AG08396 (cell line): ENCODE results near the gene SAAL1.
"Not testable (repeated sequence)": the region's sequence is repeated elsewhere in the genome, so short reads cannot be mapped to it uniquely, and the experiment has no call there.

Experiments used
- DNase-seq: peaks from one replicate; pipeline ENCODE4 v3.0.0; 2012; ENCODE audit warnings: low spot score, mixed read lengths

Gene SAAL1, protein sequence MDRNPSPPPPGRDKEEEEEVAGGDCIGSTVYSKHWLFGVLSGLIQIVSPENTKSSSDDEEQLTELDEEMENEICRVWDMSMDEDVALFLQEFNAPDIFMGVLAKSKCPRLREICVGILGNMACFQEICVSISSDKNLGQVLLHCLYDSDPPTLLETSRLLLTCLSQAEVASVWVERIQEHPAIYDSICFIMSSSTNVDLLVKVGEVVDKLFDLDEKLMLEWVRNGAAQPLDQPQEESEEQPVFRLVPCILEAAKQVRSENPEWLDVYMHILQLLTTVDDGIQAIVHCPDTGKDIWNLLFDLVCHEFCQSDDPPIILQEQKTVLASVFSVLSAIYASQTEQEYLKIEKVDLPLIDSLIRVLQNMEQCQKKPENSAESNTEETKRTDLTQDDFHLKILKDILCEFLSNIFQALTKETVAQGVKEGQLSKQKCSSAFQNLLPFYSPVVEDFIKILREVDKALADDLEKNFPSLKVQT

GRCh38 chr11:18105802-18106574 is at the start of gene SAAL1:
Gene SAAL1 (minus strand): TSS chr11:18106082. CDS start chr11:18106041, 41 bp downstream.
- DNase-seq, result peak; percentile 89

- DNase-seq, result no peak
Measured at GRCh38 chr11:18151581-18151980, 45.7 kb upstream of the SAAL1 start.

GRCh38 chr11:18145837-18146236 is 40.0 kb upstream of the SAAL1 start:
- no peak for DNase-seq

DNA sequence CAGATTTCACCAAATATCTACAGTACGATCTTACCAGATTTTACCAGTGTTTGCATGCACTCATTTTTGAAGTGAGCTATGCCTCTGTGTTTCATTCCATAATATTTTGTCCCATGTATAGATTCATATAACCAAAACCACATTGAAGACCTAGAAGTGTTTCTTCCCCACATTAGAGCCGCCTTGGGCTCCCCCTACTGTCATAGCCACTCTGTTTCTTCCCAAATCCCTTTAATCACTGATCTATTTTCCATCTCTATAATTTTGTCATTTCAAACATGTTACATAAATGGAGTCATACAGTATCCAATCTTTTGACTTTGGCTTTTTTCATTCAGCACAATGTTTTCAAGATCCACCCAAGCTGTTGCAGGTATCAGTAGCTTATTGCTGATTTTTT is 39.1 kb upstream of the SAAL1 start:
- DNase-seq, result no peak

- no peak for DNase-seq
Measured at GRCh38 chr11:18144243-18144642, 38.4 kb upstream of the SAAL1 start.

DNA sequence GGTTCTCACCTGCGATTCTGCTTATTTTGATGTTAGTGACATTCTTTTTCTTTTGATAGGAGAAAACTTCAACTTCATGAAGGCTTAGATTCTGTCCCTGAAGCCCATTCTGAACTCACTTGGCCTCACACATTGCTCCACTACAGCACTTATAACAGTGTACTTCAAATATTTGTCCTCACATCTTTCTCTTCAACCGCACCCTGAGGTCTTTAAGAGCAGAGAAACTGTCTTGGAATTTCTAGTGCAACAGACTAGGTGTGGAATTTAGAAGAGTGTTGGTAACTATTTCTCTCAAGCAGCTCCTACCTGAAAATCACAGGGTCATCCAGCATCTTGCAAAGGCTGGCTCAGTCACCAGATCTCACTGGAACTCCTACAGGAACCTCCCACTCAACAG is 34.3 kb upstream of the SAAL1 start:
- no peak for DNase-seq

DNA sequence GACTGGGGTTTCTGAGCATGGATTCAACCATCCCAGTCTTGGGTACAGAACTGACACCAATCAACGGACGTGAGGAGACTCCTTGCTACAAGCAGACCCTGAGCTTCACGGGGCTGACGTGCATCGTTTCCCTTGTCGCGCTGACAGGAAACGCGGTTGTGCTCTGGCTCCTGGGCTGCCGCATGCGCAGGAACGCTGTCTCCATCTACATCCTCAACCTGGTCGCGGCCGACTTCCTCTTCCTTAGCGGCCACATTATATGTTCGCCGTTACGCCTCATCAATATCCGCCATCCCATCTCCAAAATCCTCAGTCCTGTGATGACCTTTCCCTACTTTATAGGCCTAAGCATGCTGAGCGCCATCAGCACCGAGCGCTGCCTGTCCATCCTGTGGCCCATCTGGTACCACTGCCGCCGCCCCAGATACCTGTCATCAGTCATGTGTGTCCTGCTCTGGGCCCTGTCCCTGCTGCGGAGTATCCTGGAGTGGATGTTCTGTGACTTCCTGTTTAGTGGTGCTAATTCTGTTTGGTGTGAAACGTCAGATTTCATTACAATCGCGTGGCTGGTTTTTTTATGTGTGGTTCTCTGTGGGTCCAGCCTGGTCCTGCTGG is 31.4 kb upstream of the SAAL1 start:
- DNase-seq, result no peak

DNA sequence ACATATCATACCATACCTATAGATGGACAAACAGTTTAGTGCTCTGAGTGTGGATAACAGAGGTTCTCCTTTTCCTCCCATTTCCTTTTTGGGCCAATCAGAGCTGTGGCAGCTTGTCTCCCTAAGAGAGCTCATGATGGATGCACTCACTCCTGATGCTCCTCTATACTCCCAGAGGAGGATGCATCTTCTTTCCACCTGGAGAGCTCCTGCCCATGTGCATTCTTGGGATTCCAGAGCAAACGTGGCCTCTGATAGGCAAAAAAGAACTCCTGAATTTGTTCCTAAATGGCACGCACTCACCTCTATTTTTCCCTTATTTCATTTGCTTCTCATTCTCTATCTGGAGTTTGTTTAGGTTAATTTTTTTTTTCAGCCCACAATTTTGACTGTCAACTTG is 29.4 kb upstream of the SAAL1 start:
- DNase-seq, result no peak

DNA sequence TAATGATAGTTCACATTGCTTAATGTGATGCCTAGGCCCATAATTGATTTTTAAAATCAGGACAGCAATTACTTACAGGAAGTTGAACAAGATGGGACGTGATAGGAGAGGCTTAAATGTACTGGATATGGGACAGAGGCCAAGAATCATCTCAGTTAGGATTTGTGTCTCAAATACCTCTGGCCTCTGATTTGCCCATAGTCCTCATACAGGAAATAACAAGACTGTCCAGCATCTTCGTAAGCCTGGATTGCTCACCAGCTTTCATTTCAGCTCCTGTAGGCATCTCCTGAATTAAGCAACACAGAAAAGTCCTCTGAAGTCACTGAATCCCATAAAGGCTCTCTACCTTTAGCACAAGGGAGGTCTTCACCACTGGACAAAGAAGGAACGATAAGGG is 26.5 kb upstream of the SAAL1 start, which contains the start of gene MRGPRX3:
Gene MRGPRX3 (plus strand): TSS at position 231 of the 400 bp plus-strand sequence. CDS start 4,632 bp downstream, outside the sequence.
- DNase-seq, result no peak

- not testable (repeated sequence) for DNase-seq
Measured at GRCh38 chr11:18131115-18131514, 25.2 kb upstream of the SAAL1 start.

DNA sequence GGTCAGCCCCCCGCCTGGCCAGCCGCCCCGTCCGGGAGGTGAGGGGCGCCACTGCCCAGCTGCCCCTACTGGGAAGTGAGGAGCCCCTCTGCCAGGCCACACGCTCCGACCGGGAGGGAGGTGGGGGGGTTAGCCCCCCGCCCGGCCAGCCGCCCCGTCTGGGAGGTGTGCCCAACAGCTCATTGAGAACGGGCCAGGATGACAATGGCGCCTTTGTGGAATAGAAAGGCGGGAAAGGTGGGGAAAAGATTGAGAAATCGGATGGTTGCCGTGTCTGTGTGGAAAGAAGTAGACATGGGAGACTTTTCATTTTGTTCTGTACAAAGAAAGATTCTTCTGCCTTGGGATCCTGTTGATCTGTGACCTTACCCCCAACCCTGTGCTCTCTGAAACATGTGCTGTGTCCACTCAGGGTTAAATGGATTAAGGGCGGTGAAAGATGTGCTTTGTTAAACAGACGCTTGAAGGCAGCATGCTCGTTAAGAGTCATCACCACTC is 15.5 kb upstream of the SAAL1 start:
- not testable (repeated sequence) for DNase-seq

DNA sequence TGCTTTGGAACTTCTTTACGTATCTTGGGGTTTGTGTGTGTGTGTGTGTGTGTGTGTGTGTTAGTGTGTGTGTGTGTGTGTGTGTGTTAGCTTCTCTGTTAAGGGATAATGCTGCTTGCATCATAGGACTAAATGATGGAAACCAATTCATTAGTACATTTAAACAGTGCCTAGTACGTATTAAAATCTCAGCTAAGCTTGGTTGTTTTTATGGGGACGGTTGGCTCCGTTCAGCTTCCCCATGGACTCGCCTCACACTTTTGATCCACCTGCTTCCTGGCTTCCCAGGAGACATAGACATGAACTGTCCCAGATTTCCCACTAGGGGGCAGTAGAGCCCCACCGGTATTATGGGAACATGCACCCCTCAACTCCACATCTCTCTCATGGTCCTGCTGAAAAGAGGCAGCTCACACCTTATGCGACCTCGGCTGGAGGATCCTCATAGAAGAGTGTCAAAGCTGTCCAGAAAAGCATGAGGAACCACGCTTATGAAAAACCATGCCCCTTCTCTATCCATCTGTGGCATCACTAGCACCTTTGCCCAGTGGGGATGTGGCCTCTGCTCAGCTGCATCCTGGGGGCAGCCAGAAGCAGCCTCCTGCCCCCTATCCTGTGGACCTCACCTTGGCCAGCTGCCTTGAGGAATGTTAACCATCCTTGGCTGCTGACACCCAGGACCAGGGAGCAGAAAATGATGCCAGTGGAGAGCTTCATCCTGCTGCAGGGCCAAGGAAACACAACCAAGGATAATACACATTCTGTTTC is 9.7 kb upstream of the SAAL1 start:
- peak; percentile 80 for DNase-seq

- DNase-seq, result peak; percentile 18
Measured at GRCh38 chr11:18111005-18111404, 5.1 kb upstream of the SAAL1 start.

DNA sequence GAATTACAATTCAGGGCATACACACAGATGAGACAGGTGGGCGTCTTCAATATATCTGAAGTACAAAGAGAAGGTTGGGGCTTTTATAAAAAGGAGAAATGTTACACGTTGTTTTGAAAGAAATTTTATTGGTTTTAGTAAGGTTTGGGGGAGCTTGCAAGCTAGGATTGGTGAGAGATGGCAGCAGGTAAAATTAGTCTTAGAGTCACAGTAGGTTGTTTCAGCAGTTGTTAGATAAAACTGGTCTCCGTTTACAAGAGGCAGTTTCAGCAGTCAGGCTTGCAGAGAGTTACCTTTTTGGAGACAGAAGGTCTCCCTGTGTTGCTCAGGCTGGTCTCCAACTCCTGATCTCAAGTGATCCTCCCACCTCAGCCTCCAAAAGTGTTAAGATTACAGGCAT is 2.4 kb upstream of the SAAL1 start:
- DNase-seq, result no peak

DNA sequence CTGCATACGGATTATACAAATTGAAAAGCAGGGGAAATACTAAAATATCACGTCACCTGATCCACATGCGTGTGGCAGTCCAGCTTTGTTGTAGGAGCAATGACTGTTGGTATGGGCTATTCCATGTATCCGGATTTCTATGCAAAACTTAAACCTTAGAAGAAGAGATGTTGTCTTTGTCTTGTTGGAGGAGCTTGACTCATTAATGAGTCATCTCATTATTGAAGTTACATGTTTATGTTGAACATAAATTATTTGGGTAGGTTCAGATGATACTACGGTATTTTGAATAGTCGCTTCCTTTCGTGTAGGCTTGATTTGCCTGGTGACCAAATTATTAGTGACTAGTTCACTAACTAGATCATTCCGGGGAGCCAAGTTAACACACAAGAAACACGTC is 806 bp upstream of the SAAL1 start:
- DNase-seq, result no peak

DNA sequence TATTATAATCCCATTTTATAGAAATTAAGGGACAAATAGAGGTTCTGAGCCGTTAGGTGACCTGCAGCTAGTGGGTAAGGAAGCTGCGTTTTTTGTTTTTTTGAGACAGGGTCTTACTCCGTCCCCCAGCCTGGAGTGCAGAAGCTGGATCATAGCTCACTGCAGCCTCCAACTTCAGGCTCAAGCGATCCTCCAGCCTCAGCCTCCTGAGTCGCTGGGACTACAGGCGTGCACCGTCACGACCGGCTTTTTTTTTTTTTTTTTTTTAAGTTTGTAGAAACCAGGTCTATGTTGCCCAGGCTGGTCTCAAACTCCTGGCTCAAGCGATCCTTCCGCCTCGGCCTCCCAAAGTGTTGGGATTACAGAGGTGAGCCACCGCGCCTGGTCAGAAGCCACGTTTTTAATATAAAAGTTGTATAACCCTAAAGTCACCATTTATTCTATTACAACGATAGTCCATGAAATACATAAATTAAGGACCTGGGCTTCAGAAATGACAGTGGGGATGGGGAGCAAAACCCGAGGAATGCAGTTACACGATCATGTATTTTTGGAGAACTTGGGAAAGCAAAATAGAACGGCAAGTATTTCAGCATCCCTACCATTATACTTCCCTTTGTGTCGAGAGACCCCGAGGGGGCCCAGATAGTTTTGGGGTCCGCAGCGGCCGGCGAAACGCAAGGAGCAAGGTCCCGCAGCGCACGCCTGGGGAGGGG is 638 bp downstream of the SAAL1 start:
- DNase-seq, result no peak

- no peak for DNase-seq
Measured at GRCh38 chr11:18100926-18101656, 4.8 kb downstream of the SAAL1 start.

GRCh38 chr11:18093959-18094358 is 11.9 kb downstream of the SAAL1 start:
- DNase-seq, result no peak

GRCh38 chr11:18091731-18092130 is 14.2 kb downstream of the SAAL1 start:
- DNase-seq, result peak; percentile 22

- DNase-seq, result no peak
Measured at GRCh38 chr11:18088966-18089365, 16.9 kb downstream of the SAAL1 start.
